ENCODE measurements around the gene NET1. TPM values are rescaled to one million over a fixed set of nuclear protein-coding genes. Genes with fewer than 3 reads are reported as not detected.

Gene NET1
- total RNA-seq, 1 experiment from 2014 or later, result 32.5 TPM

GRCh38 chr10:5476918-5477525 is 64.7 kb downstream of the NET1 start:
- in situ Hi-C loops (cut with HindIII; ENCODE audit: low sequenced_read_pairs), result no loop called here
- no peak for DNase-seq (ENCODE audit: low spot score)

- in situ Hi-C loops (cut with HindIII; ENCODE audit: low sequenced_read_pairs), result no loop called here
- no peak for DNase-seq (ENCODE audit: low spot score)
Observed at GRCh38 chr10:5477948-5478693, 65.8 kb downstream of the NET1 start.

- in situ Hi-C loops (cut with HindIII; ENCODE audit: low sequenced_read_pairs), result no loop called here
- no peak for DNase-seq (ENCODE audit: low spot score)
Observed at GRCh38 chr10:5478694-5479305, 66.4 kb downstream of the NET1 start.

GRCh38 chr10:5479481-5480161 is 67.3 kb downstream of the NET1 start:
- in situ Hi-C loops (cut with HindIII; ENCODE audit: low sequenced_read_pairs), result no loop called here
- DNase-seq (ENCODE audit: low spot score), result no peak

GRCh38 chr10:5480162-5480941 is 68.0 kb downstream of the NET1 start:
- in situ Hi-C loops (cut with HindIII; ENCODE audit: low sequenced_read_pairs), result no loop called here

GRCh38 chr10:5481121-5481520 is 68.8 kb downstream of the NET1 start:
- in situ Hi-C loops (cut with HindIII; ENCODE audit: low sequenced_read_pairs), result no loop called here
- no peak for DNase-seq (ENCODE audit: low spot score)

More at GRCh38 chr10:5480162-5480941, 68.0 kb downstream of the NET1 start:
- DNase-seq (ENCODE audit: low spot score), result no peak

GRCh38 chr10:5482016-5482415 is 69.7 kb downstream of the NET1 start:
- in situ Hi-C loops (cut with HindIII; ENCODE audit: low sequenced_read_pairs), result no loop called here

DNA sequence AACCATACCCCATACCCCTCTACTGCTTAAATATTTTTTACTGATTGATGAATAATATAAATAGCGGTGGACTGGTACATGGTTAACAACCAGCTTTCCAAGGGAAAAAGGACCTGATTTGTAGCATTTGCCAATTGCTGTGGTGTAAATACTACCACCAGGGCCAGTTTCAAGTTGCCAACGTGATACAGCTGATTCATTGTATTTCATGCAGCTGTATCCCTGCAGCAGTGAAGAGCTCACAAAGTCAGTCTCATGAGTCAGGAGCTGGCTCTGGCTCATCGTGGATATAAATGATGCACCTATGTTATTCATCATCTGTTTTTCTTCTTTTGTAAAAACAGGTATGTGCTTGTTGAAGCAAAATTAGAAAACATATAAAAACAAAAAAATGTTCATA is 71.8 kb downstream of the NET1 start:
- in situ Hi-C loops (cut with HindIII; ENCODE audit: low sequenced_read_pairs), result no loop called here
- DNase-seq (ENCODE audit: low spot score), result no peak

More at GRCh38 chr10:5482016-5482415, 69.7 kb downstream of the NET1 start:
- DNase-seq (ENCODE audit: low spot score), result no peak

GRCh38 chr10:5485290-5485689 is 72.9 kb downstream of the NET1 start:
- DNase-seq (ENCODE audit: low spot score), result no peak
- in situ Hi-C loops (cut with HindIII; ENCODE audit: low sequenced_read_pairs), result no loop called here

GRCh38 chr10:5485948-5486852 is 73.8 kb downstream of the NET1 start:
- no peak for DNase-seq (ENCODE audit: low spot score)
- in situ Hi-C loops (cut with HindIII; ENCODE audit: low sequenced_read_pairs), result no loop called here

GRCh38 chr10:5486853-5487235 is 74.5 kb downstream of the NET1 start:
- no peak for DNase-seq (ENCODE audit: low spot score)
- in situ Hi-C loops (cut with HindIII; ENCODE audit: low sequenced_read_pairs), result no loop called here

DNA sequence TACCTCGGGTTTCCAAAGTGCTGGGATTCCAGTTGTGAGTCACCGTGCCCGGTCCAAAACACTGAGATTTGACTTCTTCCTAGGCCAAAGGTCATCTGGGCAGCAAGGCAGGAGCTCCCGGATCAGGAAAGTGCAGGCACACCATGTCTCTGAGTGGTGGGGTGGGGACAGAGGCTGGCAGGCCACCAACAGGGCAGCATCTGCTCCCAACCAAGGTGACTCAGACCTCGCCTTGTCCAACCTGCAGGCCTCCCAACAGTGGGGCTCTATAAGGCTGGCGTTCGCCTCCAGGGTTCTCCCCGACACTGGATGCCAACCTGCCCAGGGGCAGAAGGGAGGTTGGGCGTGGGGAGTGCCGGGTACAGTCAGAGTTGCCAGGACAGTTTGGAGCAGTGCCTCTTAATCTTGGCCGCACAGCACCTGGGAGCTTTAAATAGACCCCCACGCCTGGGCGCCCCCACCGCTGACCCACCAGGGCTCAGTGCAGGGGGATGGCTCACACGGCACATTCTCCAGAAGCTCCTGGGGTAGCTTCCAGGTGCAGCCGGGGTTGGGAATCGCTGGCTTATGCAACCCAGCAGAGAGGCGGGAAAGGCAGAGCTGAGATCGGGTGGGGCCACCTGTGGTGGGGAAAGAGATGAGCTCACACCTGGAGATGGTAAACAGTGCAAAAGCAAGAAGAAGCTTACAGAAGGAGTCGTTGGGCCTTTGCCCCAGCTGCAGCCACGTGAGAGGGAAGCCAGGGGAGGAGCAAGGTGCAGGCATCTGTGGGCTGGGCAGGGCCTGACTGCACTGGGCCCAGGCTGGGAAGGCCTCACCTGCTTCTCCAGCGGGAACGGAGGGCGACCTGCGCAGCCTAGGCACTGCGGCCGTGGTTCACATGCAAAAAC is 76.2 kb downstream of the NET1 start:
- in situ Hi-C loops (cut with HindIII; ENCODE audit: low sequenced_read_pairs), result no loop called here
- DNase-seq (ENCODE audit: low spot score), result no peak

GRCh38 chr10:5490032-5490431 is 77.7 kb downstream of the NET1 start:
- in situ Hi-C loops (cut with HindIII; ENCODE audit: low sequenced_read_pairs), result no loop called here
- no peak for DNase-seq (ENCODE audit: low spot score)

- DNase-seq (ENCODE audit: low spot score), result no peak
- in situ Hi-C loops (cut with HindIII; ENCODE audit: low sequenced_read_pairs), result no loop called here
Observed at GRCh38 chr10:5490698-5491464, 78.5 kb downstream of the NET1 start.

GRCh38 chr10:5491477-5491876 is 79.1 kb downstream of the NET1 start:
- in situ Hi-C loops (cut with HindIII; ENCODE audit: low sequenced_read_pairs), result no loop called here
- no peak for DNase-seq (ENCODE audit: low spot score)

DNA sequence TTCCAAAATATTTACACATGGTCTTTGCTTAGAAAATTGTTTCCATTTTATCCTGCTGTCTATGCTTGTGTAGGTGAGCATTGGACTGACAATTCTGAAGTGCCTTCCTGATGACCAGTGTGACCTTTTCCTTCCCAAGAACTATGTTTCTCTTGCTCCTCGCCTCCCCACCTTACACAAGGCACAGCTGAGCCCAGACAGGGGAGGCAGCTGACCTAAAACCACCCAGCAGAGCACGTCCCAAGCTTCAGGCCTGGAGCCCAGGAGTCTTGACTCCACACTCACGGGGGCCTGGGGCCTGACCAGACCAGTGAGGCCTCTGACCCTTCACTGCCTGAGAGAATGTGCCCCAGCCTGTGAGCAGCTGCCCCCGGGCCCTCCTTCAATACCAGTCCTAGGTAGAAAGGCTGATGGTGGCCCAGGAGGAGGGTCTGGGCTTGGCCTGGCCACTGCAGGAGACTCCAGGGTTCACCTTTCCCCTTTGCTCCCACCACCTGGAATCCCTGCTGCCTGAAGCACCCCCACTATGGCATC is 80.0 kb downstream of the NET1 start:
- in situ Hi-C loops (cut with HindIII; ENCODE audit: low sequenced_read_pairs), result no loop called here
- no peak for DNase-seq (ENCODE audit: low spot score)
